ENCODE results near the gene SERGEF. TPM values are rescaled to one million over a fixed set of nuclear protein-coding genes. Genes with fewer than 3 reads are reported as not detected.

The SERGEF gene
- total RNA-seq, 6 experiments from 2014 or later: 8.4 to 19.5 (median 15.8) TPM

DNA sequence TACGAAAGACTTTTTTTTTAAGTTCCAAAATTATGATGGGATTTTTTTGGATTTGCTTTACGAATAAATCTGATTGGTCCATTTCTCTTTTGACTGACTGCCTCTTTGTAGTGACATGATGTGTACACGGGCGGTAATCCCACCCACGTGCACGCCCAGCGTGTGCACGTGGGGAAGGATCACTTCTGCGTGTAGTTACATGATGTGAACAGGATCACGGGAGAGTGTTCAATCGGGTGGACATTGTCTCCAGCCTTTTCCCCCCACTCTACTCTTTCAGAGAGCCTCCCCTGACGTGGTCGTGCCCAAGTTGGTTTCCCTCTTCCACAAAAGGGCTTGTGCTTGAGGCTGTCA lies 235.1 kb downstream of the SERGEF start:
- WGBS (ENCODE audit: insufficient coverage, low coverage, low lambda C conversion rate, missing lambda C conversion rate): 83% methylated on average over 5 of the region's 13 CpGs
- DNase-seq: no peak
- H3K4me1 ChIP-seq: peaks cover 0 to 3% (median 0%) of the 10 kb centered on the region in 4 donors
- no peak overlapping the region for H3K4me3 ChIP-seq
- ATAC-seq: no peak
- TF ChIP-seq POLR2A (IDR thresholded peaks at IDR 0.05): no peak
- TF ChIP-seq, protein P1, sequence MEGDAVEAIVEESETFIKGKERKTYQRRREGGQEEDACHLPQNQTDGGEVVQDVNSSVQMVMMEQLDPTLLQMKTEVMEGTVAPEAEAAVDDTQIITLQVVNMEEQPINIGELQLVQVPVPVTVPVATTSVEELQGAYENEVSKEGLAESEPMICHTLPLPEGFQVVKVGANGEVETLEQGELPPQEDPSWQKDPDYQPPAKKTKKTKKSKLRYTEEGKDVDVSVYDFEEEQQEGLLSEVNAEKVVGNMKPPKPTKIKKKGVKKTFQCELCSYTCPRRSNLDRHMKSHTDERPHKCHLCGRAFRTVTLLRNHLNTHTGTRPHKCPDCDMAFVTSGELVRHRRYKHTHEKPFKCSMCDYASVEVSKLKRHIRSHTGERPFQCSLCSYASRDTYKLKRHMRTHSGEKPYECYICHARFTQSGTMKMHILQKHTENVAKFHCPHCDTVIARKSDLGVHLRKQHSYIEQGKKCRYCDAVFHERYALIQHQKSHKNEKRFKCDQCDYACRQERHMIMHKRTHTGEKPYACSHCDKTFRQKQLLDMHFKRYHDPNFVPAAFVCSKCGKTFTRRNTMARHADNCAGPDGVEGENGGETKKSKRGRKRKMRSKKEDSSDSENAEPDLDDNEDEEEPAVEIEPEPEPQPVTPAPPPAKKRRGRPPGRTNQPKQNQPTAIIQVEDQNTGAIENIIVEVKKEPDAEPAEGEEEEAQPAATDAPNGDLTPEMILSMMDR (IDR thresholded peaks at IDR 0.05): no peak
- intact Hi-C loops (cut with DNase I): no loop called here
- H3K27me3 ChIP-seq: no peaks in the 10 kb centered on the region
- no peaks in the 10 kb centered on the region for H3K36me3 ChIP-seq
- H3K27ac ChIP-seq: no peak overlapping the region
- H3K9me3 ChIP-seq: no peaks in the 10 kb centered on the region

DNA sequence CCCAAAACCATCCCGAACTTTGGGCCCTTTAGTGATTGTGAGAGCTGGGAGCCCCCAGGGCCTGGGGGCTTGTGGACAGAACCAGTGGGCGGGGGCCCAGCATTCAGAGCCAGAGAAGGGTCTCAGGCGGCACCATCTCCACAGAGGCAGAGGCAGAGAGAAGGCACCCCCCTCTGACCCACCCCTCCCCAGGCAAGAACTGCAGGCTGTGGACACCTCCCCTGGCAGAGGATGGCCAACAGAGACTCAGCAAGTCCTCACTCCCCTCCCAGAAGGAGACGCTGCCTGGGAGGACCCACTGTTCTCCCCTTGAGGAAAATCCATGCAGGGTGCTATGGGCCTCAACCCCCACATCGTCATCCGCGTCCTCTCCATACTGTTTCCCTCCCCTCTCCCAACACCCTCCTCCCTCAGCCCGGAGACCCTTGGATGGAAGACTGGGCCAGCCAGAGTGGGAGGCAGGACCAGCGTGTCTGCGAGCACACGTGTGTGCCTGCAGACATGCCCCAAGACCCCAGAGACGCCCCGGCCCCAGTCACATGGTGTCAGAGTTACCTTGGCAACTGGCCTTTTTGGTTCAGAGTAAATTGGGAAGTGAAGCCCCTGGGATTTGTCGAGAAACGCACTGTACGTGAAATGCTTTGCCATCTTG lies 235.6 kb downstream of the SERGEF start:
- peaks cover 0 to under 1% (median 0%) of the 10 kb centered on the region in 4 donors for H3K4me1 ChIP-seq
- no peak overlapping the region for H3K4me3 ChIP-seq
- H3K27ac ChIP-seq: no peak overlapping the region
- no peaks in the 10 kb centered on the region for H3K36me3 ChIP-seq
- no peak for ATAC-seq
- DNase-seq: no peak
- H3K9me3 ChIP-seq: no peaks in the 10 kb centered on the region
- TF ChIP-seq POLR2A (IDR thresholded peaks at IDR 0.05): no peak
- TF ChIP-seq, protein P1 (IDR thresholded peaks at IDR 0.05): no peak
- H3K27me3 ChIP-seq: no peaks in the 10 kb centered on the region
- intact Hi-C loops (cut with DNase I): no loop called here
- WGBS (ENCODE audit: insufficient coverage, low coverage, low lambda C conversion rate, missing lambda C conversion rate): 91% methylated on average over 5 of the region's 16 CpGs

DNA sequence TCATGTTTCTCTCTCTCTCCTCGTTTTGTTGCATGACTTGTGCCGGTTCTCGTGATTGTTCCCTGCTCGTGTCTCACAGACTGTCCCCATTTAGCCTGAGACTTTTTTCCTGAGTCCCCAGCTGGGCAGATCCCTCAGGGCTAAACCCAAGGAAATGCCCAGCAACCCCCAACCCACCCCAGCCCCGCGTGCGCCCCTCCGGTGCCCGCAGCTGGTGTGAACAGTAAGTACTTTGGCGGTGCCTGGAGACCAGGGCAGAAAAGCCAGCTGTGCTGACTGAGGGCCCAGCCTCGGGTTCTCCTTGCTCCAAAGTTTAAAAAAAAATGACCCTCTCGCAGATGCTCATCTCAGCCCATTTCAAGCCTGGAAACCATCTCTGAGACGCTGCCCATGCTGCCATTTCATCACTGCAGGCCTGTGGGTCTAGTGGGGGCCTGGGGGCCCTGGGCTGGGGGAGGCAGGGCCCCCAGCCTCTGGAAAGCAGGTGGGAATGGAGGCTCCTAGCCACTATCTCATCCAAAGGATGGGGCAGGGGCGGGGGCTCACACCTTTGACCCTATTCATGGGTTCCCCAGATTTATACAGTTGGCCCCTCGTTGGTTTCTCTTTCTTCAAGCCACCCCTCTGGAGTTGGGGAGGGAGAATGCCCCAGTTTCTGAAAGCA lies 236.5 kb downstream of the SERGEF start:
- no peak for TF ChIP-seq POLR2A (IDR thresholded peaks at IDR 0.05)
- TF ChIP-seq, protein P1 (IDR thresholded peaks at IDR 0.05): no peak
- 92% methylated on average over 7 of the region's 15 CpGs for WGBS (ENCODE audit: insufficient coverage, low coverage, low lambda C conversion rate, missing lambda C conversion rate)
- intact Hi-C loops (cut with DNase I): no loop called here
- DNase-seq (no peak), ATAC-seq (no peak)
- Histone ChIP-seq H3K36me3 (no peaks in the 10 kb centered on the region), H3K4me1 (no peaks in the 10 kb centered on the region), H3K4me3 (no peak overlapping the region), H3K9me3 (no peaks in the 10 kb centered on the region), H3K27ac (no peak overlapping the region), H3K27me3 (no peaks in the 10 kb centered on the region)

DNA sequence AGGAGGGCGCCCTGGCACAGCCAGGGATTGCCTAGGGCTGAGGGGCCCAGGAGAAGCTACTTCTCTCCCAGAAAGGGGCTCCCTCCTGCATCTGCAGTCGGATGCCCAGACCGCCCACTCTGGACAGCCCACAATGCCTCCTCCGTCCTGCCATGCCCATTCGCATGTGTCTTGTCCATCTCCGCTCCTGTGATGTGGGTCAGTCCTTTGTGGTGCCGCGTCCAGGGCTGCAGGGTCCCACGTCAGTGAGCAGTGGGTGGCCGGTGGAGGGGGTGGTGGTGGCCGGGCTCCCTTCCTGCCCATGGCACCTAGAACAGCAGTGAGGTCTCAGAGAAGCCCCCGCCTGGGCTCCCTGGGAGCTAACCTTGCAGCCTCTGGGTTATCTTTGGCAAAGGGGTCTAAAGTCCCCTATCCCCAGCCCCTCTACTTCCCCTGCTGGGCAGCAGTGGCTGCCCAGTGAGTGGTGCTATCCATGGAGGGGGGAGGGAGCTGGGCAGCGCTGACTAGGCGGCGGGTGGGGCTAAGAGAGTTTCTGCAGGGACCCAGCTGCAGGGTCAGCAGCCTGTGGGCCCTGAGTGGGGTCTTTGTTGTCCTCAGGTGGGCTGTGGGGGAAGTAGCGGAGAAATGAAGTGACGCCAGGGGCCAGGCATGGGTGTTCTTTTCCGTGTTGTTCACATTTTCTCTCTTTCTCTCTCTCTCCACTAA lies 237.2 kb downstream of the SERGEF start:
- intact Hi-C loops (cut with DNase I): no loop called here
- Histone ChIP-seq H3K36me3 (no peaks in the 10 kb centered on the region), H3K27ac (no peak overlapping the region), H3K4me1 (peaks cover 0 to 4% (median under 1%) of the 10 kb centered on the region in 4 donors), H3K27me3 (no peaks in the 10 kb centered on the region), H3K4me3 (no peak overlapping the region), H3K9me3 (no peaks in the 10 kb centered on the region)
- ATAC-seq: no peak
- no peak for TF ChIP-seq POLR2A (IDR thresholded peaks at IDR 0.05)
- TF ChIP-seq, protein P1 (IDR thresholded peaks at IDR 0.05): no peak
- DNase-seq: no peak
- WGBS (ENCODE audit: insufficient coverage, low coverage, low lambda C conversion rate, missing lambda C conversion rate): 90% methylated on average over 2 of the region's 18 CpGs
